K562 (cell line): ENCODE measurements around the gene ARPC2. TPM values are rescaled to one million over a fixed set of nuclear protein-coding genes. Genes with fewer than 3 reads are reported as not detected.

Source experiments
- ATAC-seq: fragments of 200-7000 bp; cut with Tn5 transposase; 3 replicates; pipeline ENCODE4 v1.9.1; 2020; ENCODE audit warnings: moderate library complexity
- BruUV-seq: library from RNA; stranded (reverse); fragments of 400-500 nt; replicated peaks from 2 replicates; lab custom pipeline; 2021; lab: Mats Ljungman, UMichigan
- CTCF ChIA-PET: fragments of 300-600 bp; formaldehyde crosslinking; extraction: SDS; loops from one replicate; lab custom pipeline; 2021; ENCODE audit warnings: low intra/inter-chr PET ratio; lab: Yijun Ruan, JAX
- POLR2A ChIA-PET: fragments of 300-600, 350-650 bp; sonication (Branson Sonifier 250); formaldehyde crosslinking; extraction: SDS; loops from one replicate; lab custom pipeline; 2021; ENCODE audit warnings: antibody characterized with exemption, inconsistent platforms; lab: Yijun Ruan, JAX
- DNase-seq, 4 experiments: peaks; one replicate each; pipeline versions ENCODE4 v3.0.0 to v3.0.0-alpha.2; 2011 to 2018; ENCODE audit warnings: low spot score in 3 of 4, mixed read lengths in 3 of 4; ENCODE audit errors: extremely low read depth in 1 of 4
- FAIRE-seq: peaks from 2 replicates; lab custom pipeline; 2011; peaks lifted over from hg19 to GRCh38; lab: Jason Lieb, UNC
- H2AFZ ChIP-seq: 2 replicates; pipeline ENCODE4 v1.6.0; 2011; ENCODE audit warnings: low read depth, low read length, control low read depth, inconsistent platforms
- H3K27ac ChIP-seq: fragments of 200-600 bp; 3 replicates; pipeline ENCODE4 v1.8.0; 2011; ENCODE audit warnings: low read depth, mild to moderate bottlenecking, control low read depth, inconsistent platforms, low read length, moderate library complexity, mixed read lengths; ENCODE audit errors: extremely low read depth
- H3K27me3 ChIP-seq, 2 experiments: fragments of 300-600 bp in 1 of 2; 2 replicates in 1 of 2; 3 replicates in 1 of 2; pipeline versions ENCODE4 v1.6.0 to v1.8.0; 2011; ENCODE audit warnings: inconsistent platforms in 2 of 2, low read length in 2 of 2, mild to moderate bottlenecking in 1 of 2, mixed read lengths in 1 of 2, moderate library complexity in 1 of 2; ENCODE audit not compliant: control insufficient read depth in 2 of 2, insufficient read depth in 2 of 2
- H3K36me3 ChIP-seq: fragments of 300-600 bp; 3 replicates; pipeline ENCODE4 v1.8.0; 2011; ENCODE audit warnings: mild to moderate bottlenecking, low read length, inconsistent platforms; ENCODE audit not compliant: control insufficient read depth, insufficient read depth
- H3K4me1 ChIP-seq, 2 experiments: fragments of 200-600 bp in 1 of 2; replicated peaks in 1 of 2; 2 replicates in 1 of 2; 3 replicates in 1 of 2; pipeline versions ENCODE4 v1.5.1 to v1.8.0; 2011; ENCODE audit warnings: inconsistent platforms in 2 of 2, low read length in 2 of 2, mild to moderate bottlenecking in 1 of 2, mixed read lengths in 1 of 2, moderate library complexity in 1 of 2; ENCODE audit not compliant: control insufficient read depth in 2 of 2, insufficient read depth in 2 of 2
- H3K4me2 ChIP-seq: 2 replicates; pipeline ENCODE4 v1.6.1; 2011; ENCODE audit warnings: low read length, control low read depth, inconsistent platforms, mixed read lengths; ENCODE audit not compliant: insufficient read depth
- H3K4me3 ChIP-seq: fragments of 200-600 bp; sonication (generic), shearing (Covaris generic); 2 replicates; pipeline ENCODE4 v1.5.1; 2016; ENCODE audit warnings: control low read depth, inconsistent platforms
- H3K79me2 ChIP-seq: fragments of 200-600 bp; 3 replicates; pipeline ENCODE4 v1.8.0; 2011; ENCODE audit warnings: low read length, inconsistent platforms; ENCODE audit not compliant: control insufficient read depth, insufficient read depth
- H3K9ac ChIP-seq, 2 experiments: 2 replicates each; pipeline versions ENCODE4 v1.6.0 to v1.6.1; 2011; ENCODE audit warnings: low read depth in 2 of 2, low read length in 2 of 2, control low read depth in 1 of 2, inconsistent platforms in 1 of 2, mild to moderate bottlenecking in 1 of 2, mixed read lengths in 1 of 2; ENCODE audit not compliant: insufficient read depth in 1 of 2
- H3K9me1 ChIP-seq: one replicate; pipeline ENCODE4 v1.6.0; 2011; ENCODE audit warnings: inconsistent platforms, mild to moderate bottlenecking, low read length, moderate library complexity; ENCODE audit not compliant: control insufficient read depth, insufficient read depth
- H3K9me3 ChIP-seq: replicated peaks from 2 replicates; pipeline ENCODE4 v1.5.1; 2011; ENCODE audit warnings: low read depth, low read length, inconsistent platforms; ENCODE audit not compliant: control insufficient read depth, insufficient read depth
- H4K20me1 ChIP-seq: replicated peaks from 2 replicates; pipeline ENCODE4 v1.6.1; 2011; ENCODE audit warnings: low read length, inconsistent platforms, mixed read lengths; ENCODE audit not compliant: control insufficient read depth, insufficient read depth
- KLF13 ChIP-seq: fragments of 450-650 bp; IDR thresholded peaks from 2 replicates; pipeline ENCODE4 v1.6.1; 2016; ENCODE audit warnings: missing genetic modification characterization, low read depth, mild to moderate bottlenecking, missing compliant biosample characterization, moderate library complexity, borderline replicate concordance
- MCM7 ChIP-seq, 2 experiments: fragments of 450-650 bp; IDR thresholded peaks; 2 replicates each; pipeline ENCODE4 v1.6.1; 2016 to 2018
- NFE2 ChIP-seq: IDR thresholded peaks from 2 replicates; pipeline ENCODE4 v1.6.1; 2014; ENCODE audit warnings: antibody characterized with exemption, low read depth
- PHTF2 ChIP-seq: fragments of 250-450 bp; sonication (Bioruptor Pico); IDR thresholded peaks from 2 replicates; pipeline ENCODE4 v1.5.0; 2021; ENCODE audit warnings: mild to moderate bottlenecking
- POLR2G ChIP-seq: fragments of 200-400 bp; formaldehyde crosslinking; IDR thresholded peaks from 2 replicates; pipeline ENCODE4 v1.6.1; 2017; ENCODE audit warnings: low read depth, mild to moderate bottlenecking, antibody characterized with exemption, low read length, moderate library complexity
- RBFOX2 ChIP-seq: fragments of 200-400 bp; formaldehyde crosslinking; IDR thresholded peaks from 2 replicates; pipeline ENCODE4 v1.6.1; 2017; ENCODE audit warnings: low read depth, mild to moderate bottlenecking, low read length, moderate library complexity
- RNF2 ChIP-seq: sonication (generic); IDR thresholded peaks from 2 replicates; pipeline ENCODE4 v1.6.1; 2016
- ZFP1 ChIP-seq: fragments of 450-650 bp; formaldehyde crosslinking; IDR thresholded peaks from 2 replicates; pipeline ENCODE4 v1.4.0; 2020; ENCODE audit warnings: mild to moderate bottlenecking, mixed read lengths
- ZNF75A ChIP-seq: fragments of 450-650 bp; formaldehyde crosslinking; IDR thresholded peaks from 2 replicates; pipeline ENCODE4 v1.4.0; 2020; ENCODE audit warnings: mild to moderate bottlenecking
- WGBS: fragments of 100-300 bp; shearing (Covaris generic); methylation state at CpG from one replicate; pipeline ENCODE4 v1.1.6; 2016; ENCODE audit warnings: low coverage, mixed read lengths; ENCODE audit not compliant: insufficient coverage; ENCODE audit errors: missing lambda C conversion rate; 5-methylcytosine and 5-hydroxymethylcytosine counted together
- in situ Hi-C: fragments of 300-500 bp; cut with MboI; formaldehyde crosslinking; loops from 4 replicates; pipeline ENCODE4 v1.15.0; 2018; ENCODE audit warnings: inconsistent platforms, mixed read lengths
- intact Hi-C: fragments of 100-400 bp; cut with micrococcal nuclease; formaldehyde crosslinking; loops from 2 replicates; pipeline ENCODE4 v1.14.2; 2022
- polyA plus RNA-seq, 8 experiments: library from polyadenylated mRNA; depleted of rRNA in 4 of 8; stranded (reverse) in 5 of 8; unstranded in 3 of 8; fragments of >200 nt; fragmentation: Nextera tagmentation in 2 of 8; fragmentation: Illumina TruSeq in 1 of 8; extraction: Ambion mirVana in 2 of 8; extraction: Trizol in 1 of 8; gene quantifications; 2 replicates each; pipeline versions ENCODE4 v1.2.1 to v1.2.3, GENCODE V29; 2011 to 2014; ENCODE audit warnings: inconsistent platforms in 1 of 8, missing spikeins in 1 of 8
- total RNA-seq, 7 experiments: library from RNA; depleted of rRNA in 6 of 7; stranded (reverse); fragments of >200 nt in 6 of 7; fragmentation: Illumina TruSeq in 2 of 7; extraction: Trizol in 2 of 7; gene quantifications; 2 replicates each; pipeline versions ENCODE4 v1.2.1 to v1.2.3, GENCODE V29; 2011 to 2021; ENCODE audit warnings: low replicate concordance in 1 of 7
- TF ChIP-seq, protein P1 (sequence below): sonication (generic); formaldehyde crosslinking; IDR thresholded peaks from 2 replicates; pipeline ENCODE4 v1.8.1; 2023; ENCODE audit warnings: mild to moderate bottlenecking, missing genetic modification reagents

ARPC2 gene
- total and polyA plus RNA-seq, 9 of the 15 experiments (the other 6 are each of a cell fraction or from before 2014, with no cell fraction given) = 81.9 to 187 (median 103) TPM

GRCh38 chr2:218280260-218280870 lies 63.4 kb downstream of the ARPC2 start:
- in situ Hi-C loops = no loop called here
- no peak overlapping the region for H3K9ac ChIP-seq
- H3K36me3 ChIP-seq = peaks cover 93% of the 10 kb centered on the region
- ChIA-PET CTCF (no interaction called here), POLR2A (interaction anchor here (0.6 to 1.6 kb wide), 4 partner anchors 10 to 581 kb away, joined by 3 to 6 read pairs (median 3); partner anchors contain the start of genes AAMP and PNKD)
- ATAC-seq = no peak
- H3K9me1 ChIP-seq = no peaks in the 10 kb centered on the region
- intact Hi-C loops = no loop called here
- H3K4me2 ChIP-seq = no peak overlapping the region
- no peak overlapping the region for H2AFZ ChIP-seq
- H3K9me3 ChIP-seq = no peaks in the 10 kb centered on the region
- peaks cover 11% of the 10 kb centered on the region; the same call in 1 of the 2 replicates for H4K20me1 ChIP-seq
- BruUV-seq = no TSS peak
- H3K27ac ChIP-seq = no peak overlapping the region
- H3K79me2 ChIP-seq = peaks cover 40% of the 10 kb centered on the region
- peaks cover 11 to 22% of the 10 kb centered on the region in 2 experiments for H3K4me1 ChIP-seq
- FAIRE-seq = no peak
- WGBS = 98% methylated on average over 6 of the region's 14 CpGs
- H3K27me3 ChIP-seq = no peaks in the 10 kb centered on the region
- no peak for DNase-seq
- peak; percentile 37; the same call in 1 of the 2 replicates for TF ChIP-seq POLR2G
- peak; percentile 42; the same call in 1 of the 2 replicates for TF ChIP-seq RBFOX2
- no peak for TF ChIP-seq PHTF2 (CRISPR knock-in tag)
- TF ChIP-seq, all 486 proteins: peak for 2
- no peak overlapping the region for H3K4me3 ChIP-seq

DNA sequence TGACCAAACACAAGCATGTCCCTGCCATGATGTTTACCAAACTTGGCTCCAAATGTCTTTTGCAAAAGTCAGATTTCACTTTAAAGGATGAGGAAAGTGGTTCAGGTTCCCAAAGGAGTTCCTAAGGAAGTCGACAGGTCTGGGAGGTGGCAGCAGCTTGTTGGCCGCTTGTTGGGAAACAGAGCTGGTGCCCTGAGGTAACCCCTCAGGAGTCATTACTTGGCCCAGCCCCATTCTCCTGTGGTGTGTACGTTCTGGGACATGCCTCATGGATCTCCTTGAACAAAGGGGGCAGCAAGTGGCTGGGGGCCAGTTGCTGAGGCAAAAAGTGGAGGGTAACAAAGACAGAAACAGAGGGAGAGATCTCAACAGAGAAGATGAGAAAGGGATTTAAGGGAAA lies 64.5 kb downstream of the ARPC2 start:
- Histone ChIP-seq H3K4me3 (no peak overlapping the region), H3K4me1 (peaks cover 22 to 32% of the 10 kb centered on the region in 2 experiments), H3K9me1 (no peaks in the 10 kb centered on the region), H3K79me2 (peaks cover 50% of the 10 kb centered on the region), H4K20me1 (peaks cover 5% of the 10 kb centered on the region; the same call in 1 of the 2 replicates), H3K27me3 (no peaks in the 10 kb centered on the region), H3K9me3 (no peaks in the 10 kb centered on the region), H3K36me3 (peaks cover 93% of the 10 kb centered on the region), H3K9ac (no peak overlapping the region), H3K27ac (no peak overlapping the region), H3K4me2 (no peak overlapping the region), H2AFZ (no peak overlapping the region)
- DNase-seq (no peak), FAIRE-seq (no peak), ATAC-seq (no peak)
- 76% methylated on average over 3 of the region's 3 CpGs for WGBS
- CTCF ChIA-PET = no interaction called here
- POLR2A ChIA-PET = interaction anchor here (0.9 kb wide), 1 partner anchor 580 kb away, joined by 3 read pairs; no protein-coding TSS in a partner anchor
- BruUV-seq = no TSS peak
- in situ Hi-C loops = no loop called here
- intact Hi-C loops = no loop called here
- no peak for TF ChIP-seq ZFP1
- TF ChIP-seq MCM7 (IDR thresholded peaks at IDR 0.05) = no peak
- no peak for TF ChIP-seq ZNF75A (CRISPR knock-in tag)
- no peak for TF ChIP-seq RNF2
- no peak for TF ChIP-seq NFE2
- TF ChIP-seq KLF13 = no peak
- TF ChIP-seq, protein P1, sequence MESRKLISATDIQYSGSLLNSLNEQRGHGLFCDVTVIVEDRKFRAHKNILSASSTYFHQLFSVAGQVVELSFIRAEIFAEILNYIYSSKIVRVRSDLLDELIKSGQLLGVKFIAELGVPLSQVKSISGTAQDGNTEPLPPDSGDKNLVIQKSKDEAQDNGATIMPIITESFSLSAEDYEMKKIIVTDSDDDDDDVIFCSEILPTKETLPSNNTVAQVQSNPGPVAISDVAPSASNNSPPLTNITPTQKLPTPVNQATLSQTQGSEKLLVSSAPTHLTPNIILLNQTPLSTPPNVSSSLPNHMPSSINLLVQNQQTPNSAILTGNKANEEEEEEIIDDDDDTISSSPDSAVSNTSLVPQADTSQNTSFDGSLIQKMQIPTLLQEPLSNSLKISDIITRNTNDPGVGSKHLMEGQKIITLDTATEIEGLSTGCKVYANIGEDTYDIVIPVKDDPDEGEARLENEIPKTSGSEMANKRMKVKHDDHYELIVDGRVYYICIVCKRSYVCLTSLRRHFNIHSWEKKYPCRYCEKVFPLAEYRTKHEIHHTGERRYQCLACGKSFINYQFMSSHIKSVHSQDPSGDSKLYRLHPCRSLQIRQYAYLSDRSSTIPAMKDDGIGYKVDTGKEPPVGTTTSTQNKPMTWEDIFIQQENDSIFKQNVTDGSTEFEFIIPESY = no peak
